NT2/D1 (cell line): ENCODE results near the gene BIN1.

Experiments
- SUZ12 ChIP-seq: IDR thresholded peaks from 2 replicates; pipeline ENCODE4 v1.6.1; 2011; ENCODE audit not compliant: insufficient read length, insufficient read depth; ENCODE audit errors: extremely low read depth
- ZNF274 ChIP-seq: IDR thresholded peaks from 2 replicates; pipeline ENCODE4 v1.6.1; 2011; ENCODE audit warnings: mild to moderate bottlenecking, low read depth, low read length

DNA sequence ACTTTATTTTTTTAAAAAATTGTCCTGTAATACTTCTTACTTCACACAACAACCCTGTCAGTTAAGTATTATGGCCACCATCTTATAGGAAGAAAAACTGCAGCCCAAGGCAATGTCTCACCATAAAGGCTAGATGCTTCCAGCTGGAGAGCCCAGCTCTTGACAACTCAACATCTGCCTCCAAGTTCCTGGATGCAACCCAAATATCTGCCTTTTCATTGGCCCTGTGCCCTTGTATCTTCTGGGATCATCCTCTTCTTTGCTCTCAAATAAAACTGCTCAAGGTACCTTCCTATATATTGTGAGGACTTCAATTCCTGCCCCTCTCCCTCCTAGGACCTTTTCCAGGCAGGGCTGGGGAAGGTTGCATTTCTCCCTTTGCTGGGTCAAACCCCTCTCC, 69.5 kb downstream of the BIN1 start:
- TF ChIP-seq ZNF274 (no peak), SUZ12 (no peak)
